Measurements from ENCODE around the gene IRX4. TPM values are rescaled to one million over a fixed set of nuclear protein-coding genes. Genes with fewer than 3 reads are reported as not detected.

IRX4 gene
- total and polyA plus RNA-seq, 4 donors: not detected

DNA sequence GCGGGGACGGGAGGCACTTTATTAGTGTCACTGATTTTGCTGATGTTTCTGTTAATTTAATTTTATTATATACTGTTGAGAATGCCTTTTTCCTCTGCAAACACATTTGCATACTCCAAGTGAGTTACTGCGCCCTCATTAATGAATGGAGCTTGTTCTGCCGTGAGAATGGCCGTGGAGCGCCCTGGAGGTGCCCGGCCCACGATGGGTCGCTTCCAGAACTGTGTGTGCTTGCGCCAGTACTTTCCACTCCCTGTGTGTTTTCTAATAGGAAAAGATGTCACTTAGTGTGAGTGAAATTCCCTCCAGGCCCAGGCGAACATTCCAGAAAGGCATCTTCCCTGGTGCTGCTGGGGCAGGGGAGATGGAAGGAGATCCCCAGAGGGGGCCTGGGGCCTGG lies 51.5 kb downstream of the IRX4 start:
- Histone ChIP-seq H3K27me3 (ENCODE audit: control insufficient read depth in 4 of 4, insufficient read depth in 4 of 4, low read length in 3 of 4) (no peaks in the 10 kb centered on the region), H3K9ac (ENCODE audit: low read depth in 1 of 2, low read length in 2 of 2) (no peak overlapping the region), H3K27ac (ENCODE audit: low read depth in 1 of 2, low read length in 2 of 2) (no peak overlapping the region), H3K9me3 (ENCODE audit: control insufficient read depth in 4 of 4, low read length in 3 of 4) (no peaks in the 10 kb centered on the region), H3K4me1 (ENCODE audit: control insufficient read depth in 4 of 4, insufficient read depth in 4 of 4, low read length in 3 of 4) (no peaks in the 10 kb centered on the region), H3K4me3 (ENCODE audit: low read depth in 1 of 3, low read length in 3 of 3) (no peak overlapping the region), H3K36me3 (ENCODE audit: control insufficient read depth in 4 of 4, insufficient read depth in 3 of 4, low read depth in 1 of 4, low read length in 3 of 4) (peaks cover 0 to 1% (median 0%) of the 10 kb centered on the region in 4 donors)
- TF ChIP-seq, protein P1, sequence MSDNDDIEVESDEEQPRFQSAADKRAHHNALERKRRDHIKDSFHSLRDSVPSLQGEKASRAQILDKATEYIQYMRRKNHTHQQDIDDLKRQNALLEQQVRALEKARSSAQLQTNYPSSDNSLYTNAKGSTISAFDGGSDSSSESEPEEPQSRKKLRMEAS (IDR thresholded peaks at IDR 0.05): no peak
- TF ChIP-seq FOXA2 (IDR thresholded peaks at IDR 0.05): no peak
- TF ChIP-seq NR2F2 (IDR thresholded peaks at IDR 0.05): no peak
- no peak for TF ChIP-seq ZBTB33 (IDR thresholded peaks at IDR 0.05)
- TF ChIP-seq HNF4A (conservative IDR thresholded peaks at IDR 0.05): no peak
- no peak for TF ChIP-seq SP1 (IDR thresholded peaks at IDR 0.05)
- no peak for TF ChIP-seq YY1 (IDR thresholded peaks at IDR 0.05)
- no peak for TF ChIP-seq RXRA (IDR thresholded peaks at IDR 0.05)
- TF ChIP-seq, protein P2, sequence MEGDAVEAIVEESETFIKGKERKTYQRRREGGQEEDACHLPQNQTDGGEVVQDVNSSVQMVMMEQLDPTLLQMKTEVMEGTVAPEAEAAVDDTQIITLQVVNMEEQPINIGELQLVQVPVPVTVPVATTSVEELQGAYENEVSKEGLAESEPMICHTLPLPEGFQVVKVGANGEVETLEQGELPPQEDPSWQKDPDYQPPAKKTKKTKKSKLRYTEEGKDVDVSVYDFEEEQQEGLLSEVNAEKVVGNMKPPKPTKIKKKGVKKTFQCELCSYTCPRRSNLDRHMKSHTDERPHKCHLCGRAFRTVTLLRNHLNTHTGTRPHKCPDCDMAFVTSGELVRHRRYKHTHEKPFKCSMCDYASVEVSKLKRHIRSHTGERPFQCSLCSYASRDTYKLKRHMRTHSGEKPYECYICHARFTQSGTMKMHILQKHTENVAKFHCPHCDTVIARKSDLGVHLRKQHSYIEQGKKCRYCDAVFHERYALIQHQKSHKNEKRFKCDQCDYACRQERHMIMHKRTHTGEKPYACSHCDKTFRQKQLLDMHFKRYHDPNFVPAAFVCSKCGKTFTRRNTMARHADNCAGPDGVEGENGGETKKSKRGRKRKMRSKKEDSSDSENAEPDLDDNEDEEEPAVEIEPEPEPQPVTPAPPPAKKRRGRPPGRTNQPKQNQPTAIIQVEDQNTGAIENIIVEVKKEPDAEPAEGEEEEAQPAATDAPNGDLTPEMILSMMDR (IDR thresholded peaks at IDR 0.05; ENCODE audit: low read depth, low read length, missing input control): no peak
- no peak for TF ChIP-seq HNF4G (IDR thresholded peaks at IDR 0.05)
- TF ChIP-seq, protein P3, sequence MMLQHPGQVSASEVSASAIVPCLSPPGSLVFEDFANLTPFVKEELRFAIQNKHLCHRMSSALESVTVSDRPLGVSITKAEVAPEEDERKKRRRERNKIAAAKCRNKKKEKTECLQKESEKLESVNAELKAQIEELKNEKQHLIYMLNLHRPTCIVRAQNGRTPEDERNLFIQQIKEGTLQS (IDR thresholded peaks at IDR 0.05): no peak
- TF ChIP-seq GABPA (IDR thresholded peaks at IDR 0.05 in 1 of 2, conservative IDR thresholded peaks at IDR 0.05 in 1 of 2): no peak
- no peak for TF ChIP-seq RAD21 (IDR thresholded peaks at IDR 0.05)
- TF ChIP-seq EGR1 (IDR thresholded peaks at IDR 0.05; ENCODE audit: low read depth in 2 of 2): no peak
- no peak for TF ChIP-seq REST (IDR thresholded peaks at IDR 0.05)
- TF ChIP-seq FOXA1 (IDR thresholded peaks at IDR 0.05): no peak
- TF ChIP-seq JUND (IDR thresholded peaks at IDR 0.05): no peak
- TF ChIP-seq TAF1 (conservative IDR thresholded peaks at IDR 0.05): no peak
- 93% methylated on average over 11 of the region's 11 CpGs for WGBS
- DNase-seq (ENCODE audit: low spot score): no peak
